IPS-18a (cell line): ENCODE measurements around the gene OR1J1.

ENCODE experiments used
- H3K27ac ChIP-seq: one replicate; pipeline ENCODE4 v1.5.1; 2013; ENCODE audit warnings: low read length
- H3K27me3 ChIP-seq: one replicate; pipeline ENCODE4 v1.6.1; 2013; ENCODE audit warnings: mild to moderate bottlenecking, low read length; ENCODE audit not compliant: control insufficient read depth, insufficient read depth
- H3K36me3 ChIP-seq: one replicate; pipeline ENCODE4 v1.6.1; 2013; ENCODE audit warnings: low read depth, low read length; ENCODE audit not compliant: control insufficient read depth
- H3K4me1 ChIP-seq: one replicate; pipeline ENCODE4 v1.6.1; 2013; ENCODE audit warnings: low read depth, low read length; ENCODE audit not compliant: control insufficient read depth
- H3K4me3 ChIP-seq: one replicate; pipeline ENCODE4 v1.5.1; 2013; ENCODE audit warnings: low read length
- H3K9ac ChIP-seq: one replicate; pipeline ENCODE4 v1.6.1; 2013; ENCODE audit warnings: mild to moderate bottlenecking, low read length, moderate library complexity
- H3K9me3 ChIP-seq: one replicate; pipeline ENCODE4 v1.6.1; 2013; ENCODE audit warnings: low read depth, low read length; ENCODE audit not compliant: control insufficient read depth

The OR1J1 gene, protein sequence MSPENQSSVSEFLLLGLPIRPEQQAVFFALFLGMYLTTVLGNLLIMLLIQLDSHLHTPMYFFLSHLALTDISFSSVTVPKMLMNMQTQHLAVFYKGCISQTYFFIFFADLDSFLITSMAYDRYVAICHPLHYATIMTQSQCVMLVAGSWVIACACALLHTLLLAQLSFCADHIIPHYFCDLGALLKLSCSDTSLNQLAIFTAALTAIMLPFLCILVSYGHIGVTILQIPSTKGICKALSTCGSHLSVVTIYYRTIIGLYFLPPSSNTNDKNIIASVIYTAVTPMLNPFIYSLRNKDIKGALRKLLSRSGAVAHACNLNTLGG

DNA sequence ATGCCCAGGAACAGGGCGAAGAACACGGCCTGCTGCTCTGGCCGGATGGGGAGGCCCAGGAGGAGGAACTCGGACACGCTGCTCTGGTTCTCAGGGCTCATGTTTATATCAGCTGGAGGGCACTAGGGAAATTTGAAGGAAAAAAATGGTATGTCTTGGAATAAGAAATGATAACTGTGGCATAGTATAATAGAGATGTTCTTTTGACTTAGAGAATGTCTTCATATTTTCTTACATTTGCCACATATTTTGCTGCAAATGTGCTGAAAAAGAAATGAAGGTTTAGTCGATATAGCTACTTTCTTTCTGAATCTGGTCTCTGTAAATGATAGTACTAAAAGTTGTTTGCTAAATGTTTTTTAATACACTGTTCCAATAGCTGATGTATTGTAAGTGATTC, at the start of gene OR1J1:
TSS of gene OR1J1 (minus strand) at position 101 of the 400 bp plus-strand sequence. CDS start at position 101, 0 bp downstream.
- Histone ChIP-seq H3K4me1 (no peaks in the 10 kb centered on the region), H3K9ac (no peak within 1 kb of the TSS), H3K9me3 (peaks cover 84% of the 10 kb centered on the region), H3K27me3 (no peaks in the 10 kb centered on the region), H3K36me3 (no peaks in the 10 kb centered on the region), H3K27ac (no peak within 1 kb of the TSS), H3K4me3 (no peak within 1 kb of the TSS)

DNA sequence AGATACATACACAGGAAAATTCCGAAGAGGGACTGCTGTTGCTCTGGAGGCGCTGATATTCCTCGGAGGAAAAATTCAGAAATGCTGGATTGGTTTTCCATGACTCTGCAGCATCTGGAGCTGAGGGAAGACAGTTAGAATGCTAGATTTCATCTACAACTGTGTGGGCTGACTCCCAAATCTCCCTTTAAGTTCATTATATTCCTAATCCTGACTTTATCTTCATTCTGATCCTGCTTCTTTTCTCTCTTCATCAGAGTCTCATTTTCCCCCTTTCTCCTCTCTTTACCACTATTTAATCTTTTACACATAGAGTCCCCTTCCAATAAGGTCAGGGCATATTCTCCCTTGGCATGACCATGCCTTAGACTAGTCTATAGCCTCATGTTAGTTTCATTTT, 49.5 kb upstream of the OR1J1 start, which contains the start of gene OR1N1:
TSS of gene OR1N1 (minus strand) at position 101 of the 400 bp plus-strand sequence. CDS start at position 101, 0 bp downstream.
- Histone ChIP-seq H3K27me3 (no peaks in the 10 kb centered on the region), H3K4me1 (no peaks in the 10 kb centered on the region), H3K9ac (no peak within 1 kb of the TSS), H3K4me3 (no peak within 1 kb of the TSS), H3K36me3 (no peaks in the 10 kb centered on the region), H3K9me3 (peaks cover 56% of the 10 kb centered on the region), H3K27ac (no peak within 1 kb of the TSS)

DNA sequence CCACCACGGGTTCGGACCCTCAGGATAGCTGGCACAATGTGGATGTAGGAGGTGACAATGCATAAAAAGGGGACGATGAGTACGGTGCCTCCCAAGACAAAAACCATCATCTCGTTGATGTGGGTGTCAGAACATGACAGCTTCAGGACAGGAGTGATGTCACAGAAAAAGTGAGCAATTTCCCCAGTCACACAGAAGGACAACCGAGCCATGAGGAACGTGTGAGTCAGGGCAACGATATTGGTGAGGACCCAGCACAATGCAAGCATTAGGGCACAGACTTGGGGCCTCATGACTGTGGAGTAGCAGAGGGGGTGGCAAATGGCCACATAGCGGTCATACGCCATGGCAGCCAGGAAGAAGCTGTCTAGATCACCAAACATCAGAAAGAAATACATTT, 48.9 kb upstream of the OR1J1 start:
- no peak overlapping the region for H3K27ac ChIP-seq
- no peak overlapping the region for H3K4me3 ChIP-seq
- no peak overlapping the region for H3K9ac ChIP-seq
- H3K4me1 ChIP-seq: no peaks in the 10 kb centered on the region
- no peaks in the 10 kb centered on the region for H3K27me3 ChIP-seq
- H3K9me3 ChIP-seq: peaks cover 62% of the 10 kb centered on the region
- no peaks in the 10 kb centered on the region for H3K36me3 ChIP-seq

DNA sequence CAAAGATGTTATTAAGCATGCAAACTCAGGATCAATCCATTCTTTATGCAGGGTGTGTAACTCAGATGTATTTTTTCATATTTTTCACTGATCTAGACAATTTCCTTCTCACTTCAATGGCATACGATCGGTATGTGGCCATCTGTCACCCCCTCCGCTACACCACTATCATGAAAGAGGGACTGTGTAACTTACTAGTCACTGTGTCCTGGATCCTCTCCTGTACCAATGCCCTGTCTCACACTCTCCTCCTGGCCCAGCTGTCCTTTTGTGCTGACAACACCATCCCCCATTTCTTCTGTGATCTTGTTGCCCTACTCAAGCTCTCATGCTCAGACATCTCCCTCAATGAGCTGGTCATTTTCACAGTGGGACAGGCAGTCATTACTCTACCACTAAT, 41.6 kb upstream of the OR1J1 start:
- Histone ChIP-seq H3K27me3 (no peaks in the 10 kb centered on the region), H3K36me3 (no peaks in the 10 kb centered on the region), H3K9me3 (peaks cover 69% of the 10 kb centered on the region), H3K4me1 (no peaks in the 10 kb centered on the region), H3K27ac (no peak overlapping the region), H3K4me3 (no peak overlapping the region), H3K9ac (no peak overlapping the region)

DNA sequence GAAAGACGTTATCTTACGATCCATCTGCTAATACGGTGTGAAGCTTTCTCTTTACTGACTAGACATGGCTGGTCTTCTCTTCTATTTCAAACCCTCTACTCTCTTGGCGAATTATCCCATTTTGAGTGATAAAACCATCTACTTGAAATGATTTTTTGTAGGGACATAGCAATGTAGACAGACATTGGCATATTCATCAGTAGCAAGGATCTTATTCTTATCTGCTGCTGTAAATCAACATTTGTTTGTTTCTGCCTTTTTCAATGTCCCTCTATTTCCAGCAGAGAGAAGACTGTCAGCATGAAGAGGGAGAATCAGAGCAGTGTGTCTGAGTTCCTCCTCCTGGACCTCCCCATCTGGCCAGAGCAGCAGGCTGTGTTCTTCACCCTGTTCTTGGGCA, 41.1 kb upstream of the OR1J1 start, which contains the start of gene OR1J4:
TSS of gene OR1J4 (plus strand) at position 301 of the 400 bp plus-strand sequence. CDS start at position 301, 0 bp downstream.
- H3K27me3 ChIP-seq: no peaks in the 10 kb centered on the region
- no peak within 1 kb of the TSS for H3K4me3 ChIP-seq
- H3K4me1 ChIP-seq: no peaks in the 10 kb centered on the region
- no peak within 1 kb of the TSS for H3K9ac ChIP-seq
- no peaks in the 10 kb centered on the region for H3K36me3 ChIP-seq
- H3K27ac ChIP-seq: no peak within 1 kb of the TSS
- H3K9me3 ChIP-seq: peaks cover 70% of the 10 kb centered on the region

DNA sequence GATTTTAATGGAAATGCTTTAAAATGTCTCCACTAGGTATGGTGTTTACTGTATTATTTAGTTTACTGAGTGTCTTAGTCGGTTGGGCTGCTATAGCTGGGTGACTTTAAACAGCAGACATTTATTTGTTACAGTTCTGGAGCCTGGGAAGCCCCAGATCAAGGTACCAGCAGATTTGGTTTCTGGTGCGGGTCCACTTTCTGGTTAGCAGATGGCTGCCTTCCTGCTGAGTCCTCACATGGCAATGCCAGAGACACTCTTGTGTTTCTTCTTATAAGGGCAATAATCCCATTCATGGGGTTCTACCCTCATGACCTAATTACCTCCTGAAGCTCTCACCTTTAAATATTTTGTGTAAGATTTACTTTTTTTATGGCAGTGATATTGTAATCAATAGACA, 40.5 kb upstream of the OR1J1 start:
- Histone ChIP-seq H3K9me3 (peaks cover 64% of the 10 kb centered on the region), H3K4me3 (no peak overlapping the region), H3K27me3 (no peaks in the 10 kb centered on the region), H3K4me1 (no peaks in the 10 kb centered on the region), H3K9ac (no peak overlapping the region), H3K36me3 (no peaks in the 10 kb centered on the region), H3K27ac (no peak overlapping the region)

DNA sequence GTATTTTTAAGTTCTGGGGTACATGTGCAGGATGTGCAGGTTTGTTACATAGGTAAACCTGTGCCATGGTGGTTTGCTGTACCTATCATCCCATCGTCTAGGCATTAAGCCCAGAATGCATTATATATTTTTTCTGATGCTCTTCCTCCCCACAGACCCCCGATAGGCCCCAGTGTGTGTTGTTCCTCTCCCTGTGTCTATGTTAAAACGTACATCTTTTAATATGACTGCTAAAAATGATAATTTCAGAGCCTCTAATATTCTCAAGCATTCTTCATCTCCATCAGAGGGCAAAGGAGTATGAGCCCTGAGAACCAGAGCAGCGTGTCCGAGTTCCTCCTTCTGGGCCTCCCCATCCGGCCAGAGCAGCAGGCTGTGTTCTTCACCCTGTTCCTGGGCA, 32.8 kb upstream of the OR1J1 start, which contains the start of gene OR1J2:
TSS of gene OR1J2 (plus strand) at position 301 of the 400 bp plus-strand sequence. CDS start at position 301, 0 bp downstream.
- peaks cover 49% of the 10 kb centered on the region for H3K9me3 ChIP-seq
- H3K9ac ChIP-seq: no peak within 1 kb of the TSS
- no peaks in the 10 kb centered on the region for H3K36me3 ChIP-seq
- H3K4me1 ChIP-seq: no peaks in the 10 kb centered on the region
- no peak within 1 kb of the TSS for H3K4me3 ChIP-seq
- no peaks in the 10 kb centered on the region for H3K27me3 ChIP-seq
- H3K27ac ChIP-seq: no peak within 1 kb of the TSS

DNA sequence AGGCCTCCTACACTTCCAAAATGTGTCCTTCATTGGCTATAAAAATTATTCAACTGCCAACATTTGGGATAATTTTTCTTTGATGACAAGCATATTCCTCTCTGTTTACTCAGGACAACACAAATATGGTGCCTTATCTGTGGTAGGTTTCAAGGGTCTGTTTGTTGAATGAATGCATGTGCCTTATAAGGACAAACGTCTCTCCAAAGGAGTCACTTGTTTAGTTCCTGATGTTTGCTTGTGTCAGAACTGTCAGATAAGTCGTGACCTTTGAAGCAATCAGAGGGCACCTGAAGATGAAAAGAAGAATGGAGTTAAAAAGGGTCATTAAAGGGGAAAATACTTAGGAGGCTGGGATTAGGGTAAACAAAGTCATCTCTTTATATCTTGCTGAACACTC, 29.2 kb upstream of the OR1J1 start:
- H3K27me3 ChIP-seq: no peaks in the 10 kb centered on the region
- no peak overlapping the region for H3K27ac ChIP-seq
- H3K4me1 ChIP-seq: no peaks in the 10 kb centered on the region
- no peak overlapping the region for H3K4me3 ChIP-seq
- peaks cover 49% of the 10 kb centered on the region for H3K9me3 ChIP-seq
- H3K9ac ChIP-seq: no peak overlapping the region
- H3K36me3 ChIP-seq: no peaks in the 10 kb centered on the region

DNA sequence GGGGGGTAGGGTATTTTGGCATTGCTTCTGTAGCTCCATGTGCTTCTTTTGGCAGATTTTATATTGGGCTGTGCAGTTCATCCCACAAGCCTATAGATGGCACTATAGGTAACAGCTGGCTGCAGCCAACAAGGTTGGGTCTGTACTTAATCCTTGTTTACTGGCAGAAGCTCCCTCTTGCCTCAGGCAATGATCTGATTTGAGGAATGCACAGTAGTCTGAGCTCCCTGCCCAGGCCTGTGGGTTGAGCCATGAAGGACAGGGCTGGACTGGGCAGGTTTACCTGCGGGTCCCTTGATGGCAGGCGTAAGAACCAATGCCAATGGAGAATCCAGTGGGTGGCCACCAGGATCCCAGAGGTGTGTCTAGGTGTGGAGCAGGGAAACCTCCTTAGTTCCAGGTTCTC, 21.2 kb upstream of the OR1J1 start:
- Histone ChIP-seq H3K9ac (no peak overlapping the region), H3K4me1 (no peaks in the 10 kb centered on the region), H3K36me3 (no peaks in the 10 kb centered on the region), H3K9me3 (peaks cover 67% of the 10 kb centered on the region), H3K27me3 (no peaks in the 10 kb centered on the region), H3K27ac (no peak overlapping the region), H3K4me3 (no peak overlapping the region)

DNA sequence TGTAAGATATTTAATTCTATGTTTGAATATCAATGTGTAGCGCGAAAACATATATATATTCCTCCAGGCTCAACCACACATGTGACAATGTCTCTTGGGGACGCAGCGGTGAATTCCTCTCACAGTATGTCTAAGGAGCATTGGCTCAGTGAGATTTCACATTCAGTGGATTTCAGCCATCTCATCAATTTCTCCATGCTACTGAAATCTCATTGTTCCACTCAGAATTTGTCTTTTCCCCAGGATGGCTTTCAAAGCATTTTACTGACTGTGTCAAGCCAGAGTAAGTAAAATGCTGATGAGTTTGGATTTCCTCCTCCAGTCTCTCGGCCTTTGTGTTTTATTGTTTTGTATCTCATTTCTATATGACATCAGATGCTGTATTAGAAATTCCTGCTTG, 1.3 kb upstream of the OR1J1 start:
- H3K4me1 ChIP-seq: no peaks in the 10 kb centered on the region
- H3K27ac ChIP-seq: no peak overlapping the region
- no peaks in the 10 kb centered on the region for H3K36me3 ChIP-seq
- H3K9ac ChIP-seq: no peak overlapping the region
- no peak overlapping the region for H3K4me3 ChIP-seq
- no peaks in the 10 kb centered on the region for H3K27me3 ChIP-seq
- peaks cover 79% of the 10 kb centered on the region for H3K9me3 ChIP-seq

DNA sequence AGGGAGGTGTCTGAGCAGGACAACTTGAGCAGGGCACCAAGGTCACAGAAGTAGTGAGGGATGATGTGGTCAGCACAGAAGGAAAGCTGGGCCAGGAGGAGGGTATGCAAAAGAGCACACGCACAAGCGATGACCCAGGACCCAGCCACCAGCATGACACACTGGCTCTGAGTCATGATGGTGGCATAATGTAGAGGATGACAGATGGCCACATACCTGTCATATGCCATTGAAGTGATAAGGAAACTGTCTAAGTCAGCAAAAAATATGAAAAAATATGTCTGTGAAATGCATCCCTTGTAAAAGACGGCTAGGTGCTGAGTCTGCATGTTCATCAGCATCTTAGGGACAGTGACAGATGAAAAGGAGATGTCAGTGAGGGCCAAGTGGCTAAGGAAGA, 380 bp downstream of the OR1J1 start:
- Histone ChIP-seq H3K9me3 (peaks cover 82% of the 10 kb centered on the region), H3K4me1 (no peaks in the 10 kb centered on the region), H3K27me3 (no peaks in the 10 kb centered on the region), H3K4me3 (no peak overlapping the region), H3K36me3 (no peaks in the 10 kb centered on the region), H3K27ac (no peak overlapping the region), H3K9ac (no peak overlapping the region)

DNA sequence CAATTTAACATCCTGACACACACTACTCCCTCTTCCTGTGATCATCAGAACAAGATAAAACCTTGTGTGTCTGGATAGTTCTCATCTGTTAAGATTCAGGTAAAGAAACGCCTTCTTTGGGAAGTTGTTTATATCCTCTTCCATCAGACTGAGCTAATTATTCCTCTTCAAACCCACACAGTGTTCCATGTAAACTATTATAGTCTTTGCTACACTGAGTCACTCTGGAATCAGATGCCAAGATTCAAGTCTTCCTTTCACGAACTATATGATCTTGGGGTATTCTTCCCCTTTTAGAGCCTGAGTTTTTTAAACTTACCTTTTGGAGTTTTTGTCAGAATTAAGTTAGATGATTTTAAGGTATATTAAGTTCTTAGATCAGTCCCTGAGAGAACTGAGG, 2.0 kb downstream of the OR1J1 start:
- Histone ChIP-seq H3K9ac (no peak overlapping the region), H3K27me3 (no peaks in the 10 kb centered on the region), H3K36me3 (no peaks in the 10 kb centered on the region), H3K9me3 (peaks cover 76% of the 10 kb centered on the region), H3K4me3 (no peak overlapping the region), H3K4me1 (no peaks in the 10 kb centered on the region), H3K27ac (no peak overlapping the region)
